BLaER1 (cell line): Measurements from ENCODE around the gene JKAMP.

Experiments
- H3K27ac ChIP-seq: shearing (Covaris generic); formaldehyde crosslinking; 2 replicates; pipeline ENCODE4 v1.8.1; 2022
- H3K27me3 ChIP-seq: shearing (Covaris generic); formaldehyde crosslinking; 2 replicates; pipeline ENCODE4 v1.8.1; 2022
- H3K36me3 ChIP-seq: shearing (Covaris generic); formaldehyde crosslinking; 2 replicates; pipeline ENCODE4 v1.8.1; 2022
- H3K4me1 ChIP-seq: shearing (Covaris generic); formaldehyde crosslinking; 2 replicates; pipeline ENCODE4 v1.8.1; 2022
- H3K4me2 ChIP-seq: shearing (Covaris generic); formaldehyde crosslinking; 2 replicates; pipeline ENCODE4 v1.8.1; 2022
- H3K4me3 ChIP-seq: shearing (Covaris generic); formaldehyde crosslinking; 2 replicates; pipeline ENCODE4 v1.8.1; 2022
- H3K9ac ChIP-seq: shearing (Covaris generic); formaldehyde crosslinking; 2 replicates; pipeline ENCODE4 v1.8.1; 2022
- H3K9me3 ChIP-seq: shearing (Covaris generic); formaldehyde crosslinking; 2 replicates; pipeline ENCODE4 v1.8.1; 2022
- H4K20me1 ChIP-seq: shearing (Covaris generic); formaldehyde crosslinking; 2 replicates; pipeline ENCODE4 v1.8.1; 2022
- Cebpa-rat ChIP-seq: shearing (Covaris generic); IDR thresholded peaks from 2 replicates; pipeline ENCODE4 v1.8.1; 2022

Gene JKAMP

DNA sequence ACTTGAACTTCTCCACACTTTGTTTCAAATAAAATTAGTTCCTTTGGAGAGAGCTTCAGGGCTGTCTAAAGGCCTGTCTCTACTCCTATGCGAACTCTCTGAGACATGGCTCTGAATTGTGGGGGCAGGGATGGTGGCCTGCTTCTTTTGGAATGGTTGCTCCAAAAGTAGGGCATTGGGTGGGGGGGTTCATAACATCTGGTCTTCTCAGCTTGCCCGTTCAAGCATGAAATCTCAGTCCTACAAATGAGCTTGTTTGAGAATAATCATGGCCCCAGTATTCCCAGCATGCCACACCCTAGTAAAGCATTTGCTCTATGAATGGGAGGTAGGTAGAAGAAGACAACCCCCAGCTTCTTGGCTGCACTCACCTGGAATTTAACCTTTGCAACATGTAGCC, 25.8 kb upstream of the JKAMP start:
- Histone ChIP-seq H3K4me1 (no peaks in the 10 kb centered on the region), H3K27ac (no peak overlapping the region), H3K27me3 (peaks cover 8% of the 10 kb centered on the region), H3K9me3 (no peaks in the 10 kb centered on the region), H3K9ac (no peak overlapping the region), H4K20me1 (peaks cover 5% of the 10 kb centered on the region; the same call in 1 of the 2 replicates), H3K4me3 (no peak overlapping the region), H3K36me3 (peaks cover 7% of the 10 kb centered on the region; the same call in 1 of the 2 replicates), H3K4me2 (no peak overlapping the region)
- TF ChIP-seq Cebpa-rat: no peak

DNA sequence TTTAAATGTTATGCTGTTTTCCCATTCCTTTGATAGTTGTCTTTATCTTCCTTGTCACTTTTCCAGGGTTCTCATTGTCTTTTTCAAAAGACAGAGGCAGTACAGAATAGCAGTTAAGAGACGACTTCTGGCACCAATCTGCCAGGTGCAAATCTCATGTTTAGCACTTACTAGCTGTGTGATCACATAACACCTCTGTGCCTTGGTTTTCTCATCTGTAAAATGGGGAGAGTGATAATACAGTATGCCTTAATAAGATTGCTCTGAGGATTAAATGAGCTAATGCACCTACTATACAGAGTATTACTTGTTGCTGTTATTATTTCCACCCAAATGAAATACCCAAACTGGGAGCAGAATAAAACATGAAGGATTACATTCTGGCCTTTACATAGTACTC, 23.9 kb upstream of the JKAMP start:
- peaks cover 27% of the 10 kb centered on the region for H3K27me3 ChIP-seq
- H3K4me3 ChIP-seq: no peak overlapping the region
- peaks cover 24% of the 10 kb centered on the region for H4K20me1 ChIP-seq
- TF ChIP-seq Cebpa-rat: no peak
- H3K9ac ChIP-seq: no peak overlapping the region
- peaks cover 14% of the 10 kb centered on the region for H3K4me1 ChIP-seq
- no peaks in the 10 kb centered on the region for H3K9me3 ChIP-seq
- H3K4me2 ChIP-seq: no peak overlapping the region
- peaks cover 3% of the 10 kb centered on the region; the same call in 1 of the 2 replicates for H3K36me3 ChIP-seq
- no peak overlapping the region for H3K27ac ChIP-seq

DNA sequence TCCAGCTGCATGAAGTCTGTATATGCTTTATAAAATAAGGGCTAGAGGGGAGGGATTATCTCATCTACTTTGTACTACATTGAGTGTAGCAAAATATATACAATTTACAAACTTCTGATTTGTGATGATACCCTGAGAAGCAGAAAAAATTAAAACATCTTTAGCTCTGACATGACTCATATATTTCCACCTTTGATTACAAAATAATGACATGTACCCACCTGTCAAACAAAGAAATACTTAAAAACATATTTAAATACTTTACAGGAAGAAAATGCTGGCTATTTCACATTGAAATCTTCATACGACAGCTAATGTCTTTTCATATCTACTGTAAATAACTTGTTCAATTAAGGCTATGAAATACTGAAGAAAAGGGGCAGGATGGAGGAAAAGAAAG, 22.4 kb upstream of the JKAMP start:
- Histone ChIP-seq H3K27me3 (peaks cover 40% of the 10 kb centered on the region), H3K4me2 (no peak overlapping the region), H3K4me3 (no peak overlapping the region), H3K27ac (no peak overlapping the region), H4K20me1 (peaks cover 38% of the 10 kb centered on the region), H3K4me1 (peaks cover 16% of the 10 kb centered on the region), H3K9ac (no peak overlapping the region), H3K9me3 (no peaks in the 10 kb centered on the region), H3K36me3 (no peaks in the 10 kb centered on the region; the same call in 1 of the 2 replicates)
- TF ChIP-seq Cebpa-rat: no peak

DNA sequence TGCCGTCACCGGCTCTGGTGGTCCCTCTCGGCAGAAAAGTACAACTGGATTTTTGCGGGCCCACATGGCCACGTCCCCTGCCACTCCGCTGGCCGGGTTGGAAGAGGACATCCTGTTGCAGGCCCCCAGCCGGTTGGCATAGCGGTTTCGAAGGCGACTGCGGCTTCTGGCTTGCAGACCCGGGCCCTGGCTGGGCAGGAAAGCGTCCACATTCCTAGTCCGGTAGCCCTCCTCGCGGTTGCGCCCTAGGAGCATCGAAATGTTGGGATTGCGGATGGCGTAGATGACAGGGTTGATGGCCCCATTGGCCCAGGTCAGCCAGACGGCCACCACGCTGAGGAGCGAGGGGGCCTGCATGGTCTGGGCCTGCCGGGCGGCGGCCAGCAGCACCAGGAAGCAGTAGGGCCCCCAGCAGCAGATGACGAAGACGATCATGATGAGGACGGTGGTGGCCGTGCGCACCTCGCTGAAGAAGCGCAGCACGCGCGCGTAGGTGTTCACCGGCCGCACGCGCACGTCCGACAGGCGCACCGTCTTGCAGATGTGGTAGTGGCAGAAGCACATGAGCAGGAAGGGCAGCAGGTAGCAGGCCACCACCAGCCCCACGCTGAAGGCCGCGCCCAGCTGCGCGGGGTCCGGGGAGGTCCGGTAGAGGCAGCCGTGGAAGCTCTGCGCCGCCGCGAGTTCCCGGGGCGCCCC, 20.4 kb upstream of the JKAMP start:
- Histone ChIP-seq H4K20me1 (peaks cover 38% of the 10 kb centered on the region), H3K4me1 (peaks cover 16% of the 10 kb centered on the region), H3K4me3 (peak overlapping the region; percentile 70), H3K27ac (no peak overlapping the region), H3K9ac (peak overlapping the region; percentile 30; the same call in 1 of the 2 replicates), H3K36me3 (peaks cover 4% of the 10 kb centered on the region; the same call in 1 of the 2 replicates), H3K27me3 (peaks cover 40% of the 10 kb centered on the region), H3K4me2 (peak overlapping the region; percentile 92), H3K9me3 (no peaks in the 10 kb centered on the region)
- TF ChIP-seq Cebpa-rat: no peak

DNA sequence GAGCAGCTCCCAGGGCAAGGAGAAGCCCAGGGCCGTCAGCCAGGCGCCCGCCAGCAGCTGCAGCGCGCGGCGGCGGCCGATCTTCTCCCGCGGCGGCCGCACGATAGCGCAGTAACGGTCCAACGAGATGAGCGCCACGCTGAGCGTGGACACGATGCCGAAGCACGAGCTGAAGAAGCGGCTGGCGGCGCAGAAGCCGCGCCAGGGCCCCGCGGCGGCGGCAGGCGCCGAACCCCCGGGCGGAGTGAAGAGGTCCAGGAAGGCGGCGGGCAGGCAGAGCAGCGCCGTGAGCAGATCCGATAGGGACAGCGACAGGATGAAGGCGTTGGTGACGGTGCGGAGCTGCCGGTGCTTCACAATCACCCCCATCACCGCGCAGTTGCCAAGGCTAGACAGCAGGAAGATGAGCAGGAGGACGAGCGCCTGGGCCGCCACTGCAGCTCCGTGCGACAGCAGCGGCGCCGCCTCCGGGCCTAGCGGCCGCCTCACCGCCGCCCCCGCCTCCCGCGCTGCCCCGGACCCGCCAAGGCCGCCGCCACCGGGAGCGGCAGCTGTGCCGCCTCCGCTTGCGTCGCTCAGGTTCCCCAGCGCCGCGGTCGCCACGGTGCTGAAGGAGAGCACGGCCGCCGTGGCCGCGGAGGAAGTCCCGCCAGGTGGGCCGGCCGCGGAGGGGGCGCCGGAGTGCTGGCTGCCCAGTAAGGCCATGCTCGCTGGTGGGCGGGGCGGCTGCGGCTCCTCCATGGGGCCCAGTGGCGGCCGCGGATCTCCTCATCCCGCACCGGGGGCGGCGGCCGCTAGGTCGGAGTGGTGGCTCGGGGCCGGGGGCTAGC, 19.6 kb upstream of the JKAMP start:
- Histone ChIP-seq H3K36me3 (peaks cover 8% of the 10 kb centered on the region; the same call in 1 of the 2 replicates), H3K27me3 (peaks cover 40% of the 10 kb centered on the region), H3K4me1 (peaks cover 16% of the 10 kb centered on the region), H3K27ac (no peak overlapping the region), H4K20me1 (peaks cover 38% of the 10 kb centered on the region), H3K4me3 (peak overlapping the region; percentile 70), H3K4me2 (peak overlapping the region; percentile 92), H3K9me3 (no peaks in the 10 kb centered on the region), H3K9ac (peak overlapping the region; percentile 30)
- no peak for TF ChIP-seq Cebpa-rat

DNA sequence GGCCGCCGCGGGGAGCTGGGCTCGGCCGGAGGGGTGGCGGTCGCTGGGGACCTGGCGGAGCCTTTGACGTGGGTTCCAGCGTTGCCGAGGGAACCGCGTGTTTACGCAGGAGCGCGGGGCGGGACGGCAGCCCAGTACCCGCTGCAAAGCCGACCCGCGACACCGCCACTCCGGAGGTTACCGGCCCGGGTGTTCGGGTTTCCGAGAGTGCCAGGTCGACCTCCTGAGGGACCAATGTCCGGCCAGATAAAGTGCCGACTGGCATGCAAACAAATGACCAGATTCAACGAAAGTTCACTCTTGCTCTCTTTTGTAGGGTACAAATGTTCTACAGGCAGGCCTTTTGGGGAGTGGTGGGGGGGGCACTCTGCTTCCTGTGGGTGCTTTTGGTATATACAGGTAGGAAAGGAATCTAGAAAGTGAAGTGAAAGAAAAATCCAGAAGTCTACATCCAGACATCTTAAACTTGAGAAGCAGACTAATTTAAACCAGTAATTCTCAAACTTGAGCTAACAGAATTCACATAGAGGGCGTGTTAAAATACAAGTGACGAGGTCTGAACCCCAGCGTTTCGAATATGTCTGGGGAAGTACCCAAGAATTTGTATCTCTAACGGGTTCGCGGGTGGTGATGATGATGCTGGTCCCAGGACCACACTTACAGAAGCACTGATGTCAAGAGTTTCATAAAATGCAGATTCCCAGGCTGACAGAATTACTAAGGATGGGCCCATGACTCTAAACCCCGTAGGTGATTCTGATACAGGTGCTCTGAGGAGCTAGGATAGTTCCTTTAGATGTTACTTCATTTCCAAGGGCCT, 18.8 kb upstream of the JKAMP start, which contains the start of gene GPR135:
TSS of gene GPR135 (minus strand) at position 65 of the 820 bp plus-strand sequence. CDS start 154 bp downstream, outside the sequence.
- peak within 1 kb of the TSS; percentile 30 for H3K9ac ChIP-seq
- H3K4me1 ChIP-seq: peaks cover 16% of the 10 kb centered on the region
- H3K27ac ChIP-seq: no peak within 1 kb of the TSS
- H3K4me3 ChIP-seq: peak within 1 kb of the TSS; percentile 70
- H4K20me1 ChIP-seq: peaks cover 38% of the 10 kb centered on the region
- no peak for TF ChIP-seq Cebpa-rat
- H3K36me3 ChIP-seq: peaks cover 13% of the 10 kb centered on the region; the same call in 1 of the 2 replicates
- peaks cover 40% of the 10 kb centered on the region for H3K27me3 ChIP-seq
- peak within 1 kb of the TSS; percentile 92 for H3K4me2 ChIP-seq
- no peaks in the 10 kb centered on the region for H3K9me3 ChIP-seq

DNA sequence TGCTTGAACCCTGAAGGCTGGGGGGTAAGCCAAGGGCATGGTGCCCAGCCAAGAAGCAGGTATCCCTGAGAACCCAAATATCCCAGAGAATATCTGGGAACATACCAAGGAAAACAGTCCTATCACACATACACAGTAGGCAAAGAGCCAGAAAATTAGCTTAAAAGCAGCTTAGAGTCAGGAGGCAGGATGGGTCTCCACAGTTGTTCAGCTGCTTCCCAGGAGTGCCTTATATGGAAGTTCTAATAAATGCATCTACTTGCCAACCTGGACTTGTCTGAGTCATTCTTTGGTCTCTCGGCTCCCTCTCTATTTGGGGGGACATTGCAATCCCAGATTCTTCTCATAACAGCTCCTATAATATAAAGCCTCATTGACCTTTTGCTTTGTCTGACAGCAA, 10.1 kb upstream of the JKAMP start:
- no peak overlapping the region for H3K27ac ChIP-seq
- H4K20me1 ChIP-seq: peaks cover 8% of the 10 kb centered on the region; the same call in 1 of the 2 replicates
- H3K9me3 ChIP-seq: no peaks in the 10 kb centered on the region
- no peak for TF ChIP-seq Cebpa-rat
- H3K4me1 ChIP-seq: no peaks in the 10 kb centered on the region
- peaks cover 73% of the 10 kb centered on the region for H3K36me3 ChIP-seq
- H3K4me2 ChIP-seq: no peak overlapping the region
- no peak overlapping the region for H3K9ac ChIP-seq
- no peak overlapping the region for H3K4me3 ChIP-seq
- no peaks in the 10 kb centered on the region for H3K27me3 ChIP-seq

DNA sequence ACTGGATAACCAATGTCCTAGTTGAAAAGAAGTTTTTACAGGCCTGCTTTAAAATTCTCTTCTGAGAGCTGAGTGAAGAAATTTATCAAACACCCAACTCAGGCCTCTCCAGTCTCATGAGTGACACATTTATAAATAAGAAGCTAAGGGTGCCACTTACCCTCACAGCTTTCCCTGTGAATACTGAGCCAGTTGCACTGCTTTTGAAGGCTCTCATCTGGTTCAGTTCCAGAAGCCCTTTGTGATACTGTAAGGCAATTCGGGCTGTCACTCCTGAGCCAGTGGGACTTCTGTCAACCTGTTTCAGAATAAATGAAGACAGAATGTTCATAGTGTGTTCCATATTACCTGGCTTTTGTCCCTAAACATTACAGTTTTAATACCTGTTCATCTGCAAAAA, 8.6 kb upstream of the JKAMP start:
- H3K36me3 ChIP-seq: peaks cover 61% of the 10 kb centered on the region

DNA sequence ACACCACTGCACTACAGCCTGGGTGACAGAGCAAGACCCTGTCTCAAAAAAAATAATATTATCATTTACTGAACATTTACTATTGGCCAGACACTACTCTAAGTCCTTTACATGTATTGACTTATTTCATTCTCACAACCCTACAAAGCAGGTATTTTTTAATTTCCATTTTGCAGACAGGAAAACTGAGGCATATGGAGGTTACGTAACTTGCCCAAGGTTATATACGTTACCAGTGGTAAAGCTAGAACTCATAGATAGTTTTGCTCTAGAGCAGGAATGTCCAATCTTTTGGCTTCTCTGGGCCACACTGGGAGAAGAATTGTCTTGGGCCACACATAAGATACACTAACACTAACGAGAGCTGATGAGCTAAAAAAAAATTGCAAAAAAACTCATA, 5.8 kb upstream of the JKAMP start:
- H4K20me1 ChIP-seq: peaks cover 38% of the 10 kb centered on the region
- TF ChIP-seq Cebpa-rat: no peak
- peaks cover 36% of the 10 kb centered on the region for H3K4me1 ChIP-seq
- no peak overlapping the region for H3K27ac ChIP-seq
- no peaks in the 10 kb centered on the region for H3K9me3 ChIP-seq
- H3K27me3 ChIP-seq: no peaks in the 10 kb centered on the region
- no peak overlapping the region for H3K9ac ChIP-seq
- no peak overlapping the region for H3K4me3 ChIP-seq
- no peak overlapping the region for H3K4me2 ChIP-seq
- peaks cover 43% of the 10 kb centered on the region for H3K36me3 ChIP-seq

More for the DNA sequence above, 8.6 kb upstream of the JKAMP start:
- H3K27me3 ChIP-seq: no peaks in the 10 kb centered on the region
- no peak overlapping the region for H3K4me3 ChIP-seq
- peaks cover 17% of the 10 kb centered on the region for H4K20me1 ChIP-seq
- no peak overlapping the region for H3K27ac ChIP-seq
- TF ChIP-seq Cebpa-rat: no peak
- no peak overlapping the region for H3K9ac ChIP-seq
- peaks cover 8% of the 10 kb centered on the region for H3K4me1 ChIP-seq
- no peak overlapping the region for H3K4me2 ChIP-seq
- H3K9me3 ChIP-seq: no peaks in the 10 kb centered on the region
